Stomach smooth muscle (tissue), 2 donors: ENCODE measurements around the gene GEMIN7.

Experiments used
- H3K27ac ChIP-seq: one replicate; pipeline ENCODE4 v1.7.0; 2013; ENCODE audit warnings: mild to moderate bottlenecking, low read length, inconsistent platforms
- H3K27me3 ChIP-seq, 2 donors: one replicate each; pipeline ENCODE4 v1.7.0; 2013; ENCODE audit warnings: low read length in 2 of 2; ENCODE audit not compliant: insufficient read depth in 2 of 2, control insufficient read depth in 1 of 2
- H3K36me3 ChIP-seq, 2 donors: one replicate each; pipeline ENCODE4 v1.7.0; 2013; ENCODE audit warnings: low read length in 2 of 2; ENCODE audit not compliant: control insufficient read depth in 2 of 2, insufficient read depth in 2 of 2
- H3K4me1 ChIP-seq: one replicate; pipeline ENCODE4 v1.7.0; 2013; ENCODE audit warnings: low read length; ENCODE audit not compliant: control insufficient read depth, insufficient read depth
- H3K4me3 ChIP-seq, 2 donors: one replicate each; pipeline ENCODE4 v1.7.0; 2013; ENCODE audit warnings: low read length in 2 of 2
- H3K9ac ChIP-seq, 2 donors: one replicate each; pipeline ENCODE4 v1.7.0; 2013; ENCODE audit warnings: low read length in 2 of 2, mild to moderate bottlenecking in 1 of 2
- H3K9me3 ChIP-seq, 2 donors: one replicate each; pipeline ENCODE4 v1.7.0; 2013; ENCODE audit warnings: low read length in 2 of 2; ENCODE audit not compliant: control insufficient read depth in 2 of 2
- donor health status: healthy.
- donor health status: Pancreatic carcinoma.

Gene GEMIN7

DNA sequence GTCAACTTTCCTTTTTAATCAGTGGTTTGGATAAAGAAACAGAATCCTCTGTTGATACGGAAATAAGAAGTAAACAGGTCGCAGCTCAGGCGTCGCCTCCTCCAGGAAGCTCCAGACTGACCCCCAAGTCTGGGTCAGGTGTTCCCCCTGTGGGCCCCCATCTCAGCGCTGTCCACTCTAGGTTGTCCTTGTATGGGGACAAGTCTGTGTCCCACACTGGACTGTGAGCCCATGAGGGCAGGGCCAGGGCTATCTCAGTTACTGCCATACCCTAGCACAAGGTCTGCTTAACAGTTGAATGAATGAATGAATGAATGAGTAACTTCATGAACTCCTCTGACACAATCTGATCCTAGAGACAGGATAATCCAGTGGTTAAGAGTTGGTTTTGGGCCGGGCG, 32.7 kb upstream of the GEMIN7 start:
- H3K9me3 ChIP-seq = no peaks in the 10 kb centered on the region
- H3K4me3 ChIP-seq = no peak overlapping the region
- H3K9ac ChIP-seq = no peak overlapping the region
- H3K36me3 ChIP-seq = peaks cover 9 to 25% of the 10 kb centered on the region in 2 donors
- no peak overlapping the region for H3K27ac ChIP-seq
- H3K4me1 ChIP-seq = peaks cover 28% of the 10 kb centered on the region
- H3K27me3 ChIP-seq = no peaks in the 10 kb centered on the region

DNA sequence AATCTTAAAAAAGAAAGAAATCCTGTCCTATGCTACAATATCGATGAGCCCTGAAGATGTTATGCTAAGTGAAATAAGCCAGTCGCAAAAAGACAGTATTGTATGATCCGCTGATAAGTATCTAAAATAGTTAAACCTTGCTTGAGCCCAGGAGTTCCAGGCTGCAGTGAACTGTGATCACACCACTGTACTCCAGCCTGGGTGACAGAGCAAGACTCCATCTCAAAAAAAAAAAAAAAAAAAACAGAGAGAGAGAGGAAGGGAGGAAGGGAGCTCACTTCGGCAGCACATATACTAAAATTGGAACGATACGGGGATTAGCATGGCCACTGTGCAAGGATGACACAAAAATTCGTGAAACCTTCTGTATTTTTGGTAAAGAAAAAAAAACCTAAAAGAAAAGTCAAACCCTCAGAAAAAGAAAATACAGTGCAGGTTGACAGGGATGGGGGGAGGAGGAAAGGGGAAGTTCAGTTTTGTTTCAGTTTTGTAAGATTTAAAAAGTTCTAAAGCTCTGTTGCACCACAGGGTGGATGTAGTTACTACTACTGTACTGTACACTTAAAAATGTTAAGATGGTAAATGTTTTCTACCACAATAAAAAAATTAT, 31.8 kb upstream of the GEMIN7 start:
- H3K4me3 ChIP-seq = no peak overlapping the region
- H3K27ac ChIP-seq = no peak overlapping the region
- H3K9ac ChIP-seq = no peak overlapping the region
- no peaks in the 10 kb centered on the region for H3K27me3 ChIP-seq
- H3K9me3 ChIP-seq = no peaks in the 10 kb centered on the region
- peaks cover 22% of the 10 kb centered on the region for H3K4me1 ChIP-seq
- H3K36me3 ChIP-seq = peaks cover 3 to 20% of the 10 kb centered on the region in 2 donors

DNA sequence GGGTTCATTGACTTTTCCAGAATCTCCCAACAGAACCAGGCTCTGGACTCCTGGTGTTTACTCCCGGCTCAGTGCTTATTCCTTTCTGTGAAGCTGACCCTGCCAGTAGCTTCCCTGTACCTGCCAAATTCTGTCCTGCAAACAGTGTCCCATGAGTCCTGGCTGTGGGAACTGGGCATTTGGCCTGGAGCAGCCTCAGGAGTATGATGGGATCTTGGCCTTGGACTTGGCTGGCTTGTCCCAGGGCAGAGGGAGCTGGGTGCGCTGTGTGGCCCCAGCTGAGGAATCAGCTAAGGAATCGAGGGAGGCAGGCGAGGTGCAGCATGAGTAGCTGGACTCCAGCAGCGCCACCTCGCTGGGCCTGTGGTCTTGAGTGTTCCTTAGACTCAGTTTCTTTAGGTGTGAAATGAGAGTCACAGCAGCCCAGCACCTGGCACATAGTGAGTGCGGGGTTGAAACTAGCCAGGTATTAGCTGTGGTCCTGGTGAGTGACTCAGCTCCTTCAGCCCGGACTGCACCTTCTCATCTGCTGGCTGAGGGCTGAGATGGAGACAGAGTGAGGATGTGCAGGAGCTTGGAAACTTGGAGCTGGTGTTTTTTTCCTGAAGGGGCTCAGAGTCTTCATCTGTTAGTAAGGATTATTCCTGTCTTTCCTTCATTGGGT, 29.9 kb upstream of the GEMIN7 start:
- Histone ChIP-seq H3K9ac (no peak overlapping the region), H3K4me3 (no peak overlapping the region), H3K27me3 (no peaks in the 10 kb centered on the region), H3K9me3 (no peaks in the 10 kb centered on the region), H3K27ac (peak overlapping the region; percentile 24), H3K4me1 (peaks cover 22% of the 10 kb centered on the region), H3K36me3 (peaks cover 12 to 28% of the 10 kb centered on the region in 2 donors)

DNA sequence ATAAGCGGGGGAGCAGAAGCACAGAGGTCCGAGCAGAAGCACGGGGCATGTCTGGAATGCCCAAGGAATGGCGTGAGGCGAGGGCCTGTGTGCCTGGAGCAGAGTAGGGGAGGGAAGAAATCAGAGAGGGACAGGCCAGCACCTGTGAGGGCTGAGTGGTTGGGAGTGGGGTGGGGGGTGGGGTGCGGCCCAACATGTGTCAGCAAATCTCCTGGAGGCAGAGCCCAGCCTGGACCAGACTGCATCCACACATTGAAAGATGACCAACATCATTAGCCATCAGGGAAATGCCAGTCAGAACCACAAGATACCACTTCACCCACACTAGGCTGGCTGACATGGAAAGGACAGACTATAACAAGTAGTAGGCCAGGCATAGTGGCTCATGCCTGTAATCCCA, 29.0 kb upstream of the GEMIN7 start:
- H3K27me3 ChIP-seq = no peaks in the 10 kb centered on the region
- H3K4me1 ChIP-seq = peaks cover 22% of the 10 kb centered on the region
- H3K9ac ChIP-seq = peak overlapping the region in 1 of 2 donors; percentile 2
- no peaks in the 10 kb centered on the region for H3K9me3 ChIP-seq
- peaks cover 19 to 29% of the 10 kb centered on the region in 2 donors for H3K36me3 ChIP-seq
- peak overlapping the region; percentile 24 for H3K27ac ChIP-seq
- H3K4me3 ChIP-seq = no peak overlapping the region

DNA sequence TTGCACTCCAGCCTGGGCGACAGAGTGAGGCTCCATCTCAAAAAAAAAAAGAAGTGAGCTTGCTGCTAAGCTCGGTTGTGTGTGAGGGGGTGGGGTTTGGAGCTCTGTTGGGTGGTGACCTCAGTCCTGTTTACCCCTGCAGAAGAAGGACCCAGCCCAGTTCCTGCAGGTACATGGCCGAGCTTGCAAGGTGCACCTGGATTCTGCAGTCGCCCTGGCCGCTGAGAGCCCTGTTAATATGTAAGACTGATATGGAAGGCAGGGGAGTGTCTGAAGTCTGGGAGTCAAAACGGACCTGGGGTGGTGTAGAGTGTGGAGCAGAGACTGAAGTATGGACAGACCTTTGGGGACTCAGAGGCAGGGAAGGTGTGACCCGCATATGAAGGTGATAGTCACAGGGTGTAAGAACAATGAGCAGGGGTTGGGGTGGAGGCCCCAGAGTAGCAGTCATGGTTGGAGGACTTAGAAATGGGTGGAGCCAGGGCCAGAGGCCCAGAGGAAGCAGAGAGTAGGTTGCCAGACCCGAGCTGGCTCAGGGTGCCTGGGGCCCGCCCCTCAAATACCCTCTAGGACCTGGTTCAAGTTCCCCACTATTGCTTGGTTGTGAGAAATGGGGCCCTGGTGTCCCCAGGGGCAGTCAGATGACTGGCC, 27.0 kb upstream of the GEMIN7 start:
- Histone ChIP-seq H3K9me3 (no peaks in the 10 kb centered on the region), H3K4me1 (peaks cover 13% of the 10 kb centered on the region), H3K36me3 (peaks cover 33 to 38% of the 10 kb centered on the region in 2 donors), H3K4me3 (no peak overlapping the region), H3K9ac (no peak overlapping the region), H3K27ac (no peak overlapping the region), H3K27me3 (no peaks in the 10 kb centered on the region)

DNA sequence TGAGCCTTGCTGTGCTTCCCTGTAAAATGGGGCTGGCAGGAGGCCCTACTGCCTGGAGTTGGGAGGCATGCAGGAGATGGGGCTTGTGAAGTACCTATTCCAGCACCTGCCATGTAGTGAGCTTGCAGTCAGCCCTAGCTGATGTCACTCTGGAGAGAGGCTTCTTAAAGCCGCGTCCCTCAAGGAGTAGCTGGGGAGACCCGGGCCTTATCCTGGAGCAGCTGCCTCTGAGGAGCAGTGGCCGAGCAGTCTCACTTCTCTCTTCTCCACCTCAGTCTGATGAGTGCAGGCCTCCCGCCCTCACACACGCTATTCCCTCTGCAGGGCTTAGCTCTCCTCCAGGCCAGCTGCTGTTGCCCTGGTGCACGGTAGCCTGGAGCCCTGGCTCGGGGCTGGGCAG, 22.2 kb upstream of the GEMIN7 start:
- no peak overlapping the region for H3K27ac ChIP-seq
- peaks cover 77 to 80% of the 10 kb centered on the region in 2 donors for H3K36me3 ChIP-seq

DNA sequence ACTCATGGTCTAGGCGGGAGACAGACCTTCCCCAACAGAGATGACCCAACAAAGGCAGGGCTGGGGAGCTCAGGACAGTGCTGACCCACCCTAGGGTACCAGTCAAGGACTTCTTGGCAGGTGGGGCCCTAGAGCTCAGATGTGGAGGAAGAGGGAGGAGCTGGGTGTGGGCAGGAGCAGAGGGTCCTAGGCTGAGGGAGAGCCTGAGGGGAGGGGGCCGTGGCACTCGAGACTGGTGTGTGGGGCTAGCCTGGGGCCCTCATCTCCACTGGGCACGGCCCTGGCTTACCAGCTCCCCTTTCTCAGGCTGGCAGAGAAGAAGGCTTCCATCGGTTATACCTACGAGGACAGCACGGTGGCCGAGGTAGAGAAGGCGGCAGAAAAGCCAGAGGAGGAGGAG, 21.6 kb upstream of the GEMIN7 start:
- Histone ChIP-seq H3K27ac (no peak overlapping the region), H3K9me3 (no peaks in the 10 kb centered on the region), H3K36me3 (peaks cover 78 to 81% of the 10 kb centered on the region in 2 donors)

More for the DNA sequence above, 22.2 kb upstream of the GEMIN7 start:
- no peaks in the 10 kb centered on the region for H3K27me3 ChIP-seq
- no peak overlapping the region for H3K4me3 ChIP-seq
- no peak overlapping the region for H3K9ac ChIP-seq
- no peaks in the 10 kb centered on the region for H3K4me1 ChIP-seq
- H3K9me3 ChIP-seq = no peaks in the 10 kb centered on the region

DNA sequence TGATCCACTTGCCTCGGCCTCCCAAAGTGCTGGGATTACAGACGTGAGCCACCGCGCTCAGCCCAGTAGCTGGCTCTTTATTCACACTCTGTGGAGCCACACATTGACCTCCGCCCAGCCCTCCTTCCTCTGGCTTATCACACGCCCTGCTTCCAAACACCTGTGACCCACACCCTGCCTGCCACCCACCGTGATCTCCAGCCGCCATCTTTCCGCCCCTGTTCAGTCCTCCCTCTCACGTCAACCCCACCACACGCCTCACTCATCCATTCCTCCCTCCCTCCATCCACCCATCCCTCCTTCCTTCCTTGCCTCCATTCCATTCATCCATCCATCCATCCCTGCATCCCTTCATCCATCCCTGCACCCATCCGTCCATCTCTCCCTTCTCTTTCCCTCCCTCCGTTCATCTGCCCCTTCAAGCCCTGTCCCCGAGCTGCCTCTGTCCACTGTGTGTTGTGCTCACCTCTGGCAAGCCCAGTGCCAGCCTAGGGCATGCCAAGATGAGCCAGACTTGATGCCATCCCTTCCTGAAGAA, 20.4 kb upstream of the GEMIN7 start:
- H3K4me1 ChIP-seq = no peaks in the 10 kb centered on the region
- no peak overlapping the region for H3K27ac ChIP-seq
- peaks cover 76 to 78% of the 10 kb centered on the region in 2 donors for H3K36me3 ChIP-seq
- H3K4me3 ChIP-seq = no peak overlapping the region
- no peaks in the 10 kb centered on the region for H3K9me3 ChIP-seq
- H3K9ac ChIP-seq = no peak overlapping the region
- H3K27me3 ChIP-seq = no peaks in the 10 kb centered on the region

More for the DNA sequence above, 21.6 kb upstream of the GEMIN7 start:
- Histone ChIP-seq H3K4me3 (no peak overlapping the region), H3K9ac (no peak overlapping the region), H3K4me1 (no peaks in the 10 kb centered on the region), H3K27me3 (no peaks in the 10 kb centered on the region)

DNA sequence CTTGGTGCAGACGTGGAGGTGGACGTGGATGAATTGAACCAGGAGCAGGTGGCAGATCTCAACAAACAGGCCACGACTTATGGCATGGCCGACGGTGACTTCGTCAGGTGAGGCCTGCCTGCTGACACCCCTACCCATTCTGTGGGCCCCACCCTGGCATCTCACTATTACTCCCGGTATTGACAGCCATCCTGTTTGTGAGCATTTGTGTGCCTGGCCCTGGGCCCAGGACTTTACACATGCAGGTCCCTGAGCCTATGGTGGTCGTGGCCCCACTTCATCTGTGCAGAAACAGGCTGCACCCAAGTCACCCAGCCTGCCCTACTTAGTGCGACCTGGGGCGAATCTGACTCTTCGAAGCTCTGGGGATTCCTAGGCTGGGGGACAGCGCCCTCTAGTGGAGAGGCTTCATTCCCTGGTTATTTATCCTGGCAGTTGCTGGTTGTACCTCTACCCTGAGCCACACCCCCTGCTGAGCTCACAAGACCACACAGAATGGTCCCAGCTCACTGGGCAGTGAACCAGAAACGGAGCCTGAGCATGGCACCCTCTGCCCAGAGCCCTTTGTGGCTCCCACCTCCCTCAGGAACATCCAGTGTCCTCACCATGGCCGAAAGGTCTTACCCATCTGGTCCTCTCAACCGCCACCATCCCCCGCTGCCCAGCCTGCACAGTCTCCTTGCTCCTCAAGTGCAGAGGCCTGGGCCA, 19.6 kb upstream of the GEMIN7 start:
- Histone ChIP-seq H3K4me3 (no peak overlapping the region), H3K27me3 (no peaks in the 10 kb centered on the region), H3K27ac (no peak overlapping the region), H3K36me3 (peaks cover 74 to 76% of the 10 kb centered on the region in 2 donors), H3K9me3 (no peaks in the 10 kb centered on the region), H3K9ac (no peak overlapping the region), H3K4me1 (no peaks in the 10 kb centered on the region)

DNA sequence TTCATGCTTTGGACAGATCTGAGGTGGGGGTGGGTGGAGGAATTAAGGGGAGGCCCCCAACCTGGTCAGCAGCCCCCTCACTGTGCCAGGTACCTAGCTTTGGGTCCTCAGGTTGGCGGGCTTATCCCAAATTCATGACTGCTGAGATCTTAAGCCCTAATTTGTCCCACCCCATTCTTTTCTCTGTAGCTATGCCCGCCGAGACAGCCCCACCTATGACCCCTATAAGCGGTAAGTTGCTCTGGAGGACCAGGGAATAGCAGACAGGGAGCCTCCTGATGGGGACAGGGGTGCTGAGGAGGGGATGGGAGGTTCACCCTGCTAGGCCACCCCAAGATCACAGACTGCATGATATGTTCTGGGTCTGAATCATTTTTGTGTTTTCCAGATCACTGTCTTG, 17.1 kb upstream of the GEMIN7 start:
- Histone ChIP-seq H3K27ac (no peak overlapping the region), H3K27me3 (no peaks in the 10 kb centered on the region), H3K9ac (no peak overlapping the region), H3K4me1 (no peaks in the 10 kb centered on the region), H3K9me3 (no peaks in the 10 kb centered on the region), H3K4me3 (no peak overlapping the region), H3K36me3 (peaks cover 67 to 70% of the 10 kb centered on the region in 2 donors)
